Loucy (cell line): ENCODE results near the gene PCLO.

Experiments used
- EZH2phosphoT487 ChIP-seq: fragments of 200-600 bp; IDR thresholded peaks from 2 replicates; pipeline ENCODE4 v1.6.1; 2018; ENCODE audit warnings: antibody characterized with exemption, mild to moderate bottlenecking, moderate library complexity, borderline replicate concordance
- TF ChIP-seq, protein P1 (sequence below): fragments of 200-600 bp; sonication (generic); conservative IDR thresholded peaks from 2 replicates; pipeline ENCODE4 v1.5.1; 2014; ENCODE audit warnings: mild to moderate bottlenecking, antibody characterized with exemption, low read length

GRCh38 chr7:83072576-83073517 is 89.8 kb downstream of the PCLO start:
- TF ChIP-seq, protein P1, sequence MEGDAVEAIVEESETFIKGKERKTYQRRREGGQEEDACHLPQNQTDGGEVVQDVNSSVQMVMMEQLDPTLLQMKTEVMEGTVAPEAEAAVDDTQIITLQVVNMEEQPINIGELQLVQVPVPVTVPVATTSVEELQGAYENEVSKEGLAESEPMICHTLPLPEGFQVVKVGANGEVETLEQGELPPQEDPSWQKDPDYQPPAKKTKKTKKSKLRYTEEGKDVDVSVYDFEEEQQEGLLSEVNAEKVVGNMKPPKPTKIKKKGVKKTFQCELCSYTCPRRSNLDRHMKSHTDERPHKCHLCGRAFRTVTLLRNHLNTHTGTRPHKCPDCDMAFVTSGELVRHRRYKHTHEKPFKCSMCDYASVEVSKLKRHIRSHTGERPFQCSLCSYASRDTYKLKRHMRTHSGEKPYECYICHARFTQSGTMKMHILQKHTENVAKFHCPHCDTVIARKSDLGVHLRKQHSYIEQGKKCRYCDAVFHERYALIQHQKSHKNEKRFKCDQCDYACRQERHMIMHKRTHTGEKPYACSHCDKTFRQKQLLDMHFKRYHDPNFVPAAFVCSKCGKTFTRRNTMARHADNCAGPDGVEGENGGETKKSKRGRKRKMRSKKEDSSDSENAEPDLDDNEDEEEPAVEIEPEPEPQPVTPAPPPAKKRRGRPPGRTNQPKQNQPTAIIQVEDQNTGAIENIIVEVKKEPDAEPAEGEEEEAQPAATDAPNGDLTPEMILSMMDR, result no peak; the same call in 1 of the 2 replicates
- TF ChIP-seq EZH2phosphoT487, result no peak
